GM12878 (cell line): ENCODE results near the gene GALC. TPM values are rescaled to one million over a fixed set of nuclear protein-coding genes. Genes with fewer than 3 reads are reported as not detected.

ENCODE experiments used
- ATAC-seq: fragments of 200-7000 bp; cut with Tn5 transposase; 3 replicates; pipeline ENCODE4 v1.9.1; 2020; ENCODE audit warnings: mild to moderate bottlenecking, moderate library complexity
- BruUV-seq: library from RNA; stranded (reverse); fragments of 400-500 nt; replicated peaks from 2 replicates; lab custom pipeline; 2021; lab: Mats Ljungman, UMichigan
- CTCF ChIA-PET: fragments of 300-600 bp; sonication (Branson Sonifier 250); formaldehyde crosslinking; extraction: SDS; loops from one replicate; lab custom pipeline; 2021; ENCODE audit warnings: inconsistent platforms; lab: Yijun Ruan, JAX
- POLR2A ChIA-PET: fragments of 350-600 bp; formaldehyde crosslinking; extraction: SDS; loops from one replicate; lab custom pipeline; 2021; ENCODE audit warnings: inconsistent platforms; lab: Charles Lee
- RAD21 ChIA-PET: fragments of 300-600 bp; sonication (Branson Sonifier 250); formaldehyde crosslinking; loops from one replicate; lab custom pipeline; 2023; ENCODE audit warnings: antibody characterized with exemption; ENCODE audit not compliant: unreplicated experiment; lab: Charles Lee
- SMC1A ChIA-PET: fragments of 300-600 bp; sonication (Branson Sonifier 250); formaldehyde crosslinking; loops from one replicate; lab custom pipeline; 2023; ENCODE audit not compliant: unreplicated experiment, uncharacterized antibody; lab: Charles Lee
- DNase-seq: peaks from one replicate; pipeline ENCODE4 v3.0.0-alpha.2; 2011; ENCODE audit warnings: low read depth, low spot score
- FAIRE-seq: peaks from 3 replicates; lab custom pipeline; 2011; peaks lifted over from hg19 to GRCh38; lab: Jason Lieb, UNC
- H2AFZ ChIP-seq: 2 replicates; pipeline ENCODE4 v1.6.0; 2011; ENCODE audit warnings: low read depth, low read length, control low read depth; ENCODE audit not compliant: control insufficient read depth
- H3K27ac ChIP-seq: 2 replicates; pipeline ENCODE4 v1.5.1; 2011; ENCODE audit warnings: control low read depth; ENCODE audit not compliant: control insufficient read depth, insufficient read depth
- H3K27me3 ChIP-seq, 2 experiments: replicated peaks in 1 of 2; 2 replicates each; pipeline versions ENCODE4 v1.6.0 to v1.6.1; 2011; ENCODE audit warnings: low read length in 1 of 2; ENCODE audit not compliant: control insufficient read depth in 2 of 2, insufficient read depth in 2 of 2
- H3K36me3 ChIP-seq, 2 experiments: 2 replicates each; pipeline ENCODE4 v1.5.1; 2011; ENCODE audit warnings: low read length in 1 of 2; ENCODE audit not compliant: control insufficient read depth in 2 of 2, insufficient read depth in 2 of 2
- H3K4me1 ChIP-seq: 2 replicates; pipeline ENCODE4 v1.6.1; 2011; ENCODE audit warnings: mild to moderate bottlenecking, low read length, moderate library complexity, mixed read lengths; ENCODE audit not compliant: control insufficient read depth, insufficient read depth
- H3K4me2 ChIP-seq: 2 replicates; pipeline ENCODE4 v1.6.0; 2011; ENCODE audit warnings: control low read depth; ENCODE audit not compliant: control insufficient read depth, insufficient read depth
- H3K4me3 ChIP-seq: fragments of 200-600 bp; sonication (generic); 2 replicates; pipeline ENCODE4 v1.5.1; 2016
- H3K79me2 ChIP-seq: 2 replicates; pipeline ENCODE4 v1.6.0; 2011; ENCODE audit warnings: low read length; ENCODE audit not compliant: control insufficient read depth, insufficient read depth
- H3K9ac ChIP-seq: 2 replicates; pipeline ENCODE4 v1.8.0; 2011; ENCODE audit warnings: low read length, control low read depth, mixed read lengths; ENCODE audit not compliant: control insufficient read depth, insufficient read depth
- H3K9me3 ChIP-seq: replicated peaks from 3 replicates; pipeline ENCODE4 v1.5.1; 2011; ENCODE audit warnings: mild to moderate bottlenecking, low read length; ENCODE audit not compliant: control insufficient read depth, insufficient read depth
- H4K20me1 ChIP-seq: 2 replicates; pipeline ENCODE4 v1.6.0; 2011; ENCODE audit not compliant: control insufficient read depth, insufficient read depth
- BHLHE40 ChIP-seq, 2 experiments: fragments of 450-650 bp in 1 of 2; IDR thresholded peaks; 2 replicates each; pipeline ENCODE4 v1.6.1; 2011 to 2017; ENCODE audit warnings: low read depth in 2 of 2, borderline replicate concordance in 1 of 2, improper control_type of control experiment in 1 of 2, low read length in 1 of 2, mild to moderate bottlenecking in 1 of 2
- CREM ChIP-seq: IDR thresholded peaks from 2 replicates; pipeline ENCODE4 v1.6.1; 2014; ENCODE audit warnings: antibody characterized with exemption, low read depth
- DPF2 ChIP-seq: fragments of 450-650 bp; IDR thresholded peaks from 2 replicates; pipeline ENCODE4 v1.6.1; 2017; ENCODE audit warnings: mild to moderate bottlenecking
- FOS ChIP-seq: IDR thresholded peaks from 3 replicates; pipeline ENCODE4 v1.6.1; 2011; ENCODE audit warnings: borderline replicate concordance; ENCODE audit not compliant: insufficient read length; ENCODE audit errors: extremely low read depth
- FOXK2 ChIP-seq: fragments of 450-650 bp; IDR thresholded peaks from 2 replicates; pipeline ENCODE4 v1.6.1; 2017; ENCODE audit warnings: mild to moderate bottlenecking, moderate library complexity
- GABPA ChIP-seq: IDR thresholded peaks from 2 replicates; pipeline ENCODE4 v1.6.1; 2014; ENCODE audit warnings: antibody characterized with exemption, low read depth, mild to moderate bottlenecking, inconsistent platforms
- HDGF ChIP-seq: fragments of 450-650 bp; IDR thresholded peaks from 2 replicates; pipeline ENCODE4 v1.6.1; 2016; ENCODE audit warnings: antibody characterized with exemption
- MLLT1 ChIP-seq: fragments of 450-650 bp; IDR thresholded peaks from 2 replicates; pipeline ENCODE4 v1.6.1; 2016; ENCODE audit warnings: mild to moderate bottlenecking
- NBN ChIP-seq: fragments of 450-650 bp; IDR thresholded peaks from 2 replicates; pipeline ENCODE4 v1.6.1; 2016
- PRDM15 ChIP-seq: fragments of 450-650 bp; formaldehyde crosslinking; IDR thresholded peaks from 2 replicates; pipeline ENCODE4 v1.4.0; 2020; ENCODE audit warnings: mild to moderate bottlenecking, moderate library complexity
- RBBP5 ChIP-seq: fragments of 200-600 bp; sonication (generic); conservative IDR thresholded peaks from 2 replicates; pipeline ENCODE4 v1.6.1; 2016
- SKIL ChIP-seq: fragments of 450-650 bp; IDR thresholded peaks from 2 replicates; pipeline ENCODE4 v1.6.1; 2017; ENCODE audit warnings: mild to moderate bottlenecking, low read depth, inconsistent platforms; ENCODE audit not compliant: poor library complexity, severe bottlenecking
- WRNIP1 ChIP-seq: IDR thresholded peaks from 2 replicates; pipeline ENCODE4 v1.6.1; 2011; ENCODE audit warnings: low read depth, low read length, improper control_type of control experiment, borderline replicate concordance
- YBX1 ChIP-seq: fragments of 450-650 bp; IDR thresholded peaks from 2 replicates; pipeline ENCODE4 v1.6.1; 2016; ENCODE audit warnings: antibody characterized with exemption
- ZNF207 ChIP-seq: fragments of 450-650 bp; IDR thresholded peaks from 2 replicates; pipeline ENCODE4 v1.6.1; 2014; ENCODE audit warnings: antibody characterized with exemption, mild to moderate bottlenecking, borderline replicate concordance
- ZNF217 ChIP-seq: fragments of 450-650 bp; IDR thresholded peaks from 2 replicates; pipeline ENCODE4 v1.6.1; 2017; ENCODE audit warnings: antibody characterized with exemption, mild to moderate bottlenecking
- ZZZ3 ChIP-seq: IDR thresholded peaks from 2 replicates; pipeline ENCODE4 v1.6.1; 2011; ENCODE audit warnings: low read depth; ENCODE audit not compliant: control insufficient read depth, insufficient read length
- WGBS: methylation state at CpG from one replicate; pipeline ENCODE4 v1.1.6; 2016; ENCODE audit warnings: low lambda C conversion rate; ENCODE audit not compliant: insufficient replicate concordance, insufficient coverage; ENCODE audit errors: missing lambda C conversion rate; 5-methylcytosine and 5-hydroxymethylcytosine counted together
- in situ Hi-C: fragments of 300-500 bp; cut with MboI; formaldehyde crosslinking; loops from 9 replicates; pipeline ENCODE4 v1.14.3; 2018; ENCODE audit warnings: mixed read lengths
- intact Hi-C: fragments of 100-400 bp; cut with micrococcal nuclease; formaldehyde crosslinking; loops from one replicate; pipeline ENCODE4 v1.14.2; 2022; ENCODE audit not compliant: unreplicated experiment
- polyA plus RNA-seq, 11 experiments: library from polyadenylated mRNA; depleted of rRNA in 4 of 11; unstranded in 6 of 11; stranded (reverse) in 5 of 11; fragments of >200 nt; fragmentation: Nextera tagmentation in 4 of 11; fragmentation: Illumina TruSeq in 1 of 11; extraction: Ambion mirVana in 4 of 11; extraction: Trizol in 1 of 11; gene quantifications; 1 replicate in 1 of 11; 2 replicates in 10 of 11; pipeline versions ENCODE4 v1.2.1 to v1.2.3, GENCODE V29; 2011 to 2016; ENCODE audit warnings: inconsistent platforms in 2 of 11, missing spikeins in 2 of 11, low read depth in 1 of 11
- total RNA-seq, 4 experiments: library from RNA; depleted of rRNA in 3 of 4; stranded (reverse); fragments of >200 nt in 3 of 4; fragmentation: Illumina TruSeq in 1 of 4; extraction: Trizol in 1 of 4; gene quantifications; 2 replicates each; pipeline versions ENCODE4 v1.2.1 to v1.2.3, GENCODE V29; 2013 to 2021

Gene GALC
- total and polyA plus RNA-seq, 10 of the 15 experiments (the other 5 are each of a cell fraction or from before 2014, with no cell fraction given) = 1.3 to 14.0 (median 4.5) TPM

GRCh38 chr14:87994974-87995373 is 2.0 kb upstream of the GALC start:
- Histone ChIP-seq H3K36me3 (no peaks in the 10 kb centered on the region), H3K4me3 (peak overlapping the region; percentile 14; the same call in 1 of the 2 replicates), H3K9ac (no peak overlapping the region; the same call in 1 of the 2 replicates), H3K4me1 (peaks cover 26% of the 10 kb centered on the region), H3K27me3 (no peaks in the 10 kb centered on the region), H3K79me2 (no peaks in the 10 kb centered on the region), H3K27ac (peak overlapping the region; percentile 78), H3K4me2 (peak overlapping the region; percentile 63), H2AFZ (peak overlapping the region; percentile 47), H4K20me1 (no peaks in the 10 kb centered on the region), H3K9me3 (no peaks in the 10 kb centered on the region; the same call in 1 of the 3 replicates)
- CTCF ChIA-PET = interaction anchor here (0.6 to 3.5 kb wide), 13 partner anchors 8 to 227 kb away, joined by 3 to 22 read pairs (median 5); partner anchors contain the start of gene GPR65
- peak; percentile 65 for ATAC-seq
- BruUV-seq = no TSS peak
- intact Hi-C loops (loop anchor here (1.0 to 10.0 kb wide), 2 partner anchors 10 to 1960 kb away; partner anchors contain the start of genes EFCAB11, GPR65 and TDP1), in situ Hi-C loops (no loop called here)
- FAIRE-seq = peak; percentile 47
- POLR2A ChIA-PET = interaction anchor here (0.5 to 5.4 kb wide), 7 partner anchors 10 to 686 kb away, joined by 3 to 122 read pairs (median 4); partner anchors contain the start of gene GPR65
- SMC1A ChIA-PET = interaction anchor here (0.7 to 5.4 kb wide), 12 partner anchors 11 to 50 kb away, joined by 3 to 158 read pairs (median 3); partner anchors contain the start of gene GPR65
- RAD21 ChIA-PET = interaction anchor here (1.0 to 5.4 kb wide), 7 partner anchors 10 to 50 kb away, joined by 3 to 107 read pairs (median 9); partner anchors contain the start of gene GPR65
- peak; percentile 83 for DNase-seq
- 1% methylated on average over 6 of the region's 6 CpGs for WGBS
- TF ChIP-seq ZNF217 (no peak), WRNIP1 (no peak), FOXK2 (no peak), GABPA (peak; percentile 62), DPF2 (peak; percentile 71; the same call in 1 of the 2 replicates), YBX1 (no peak), FOS (no peak), MLLT1 (peak; percentile 80), ZZZ3 (no peak), SKIL (peak; percentile 63), CREM (peak; percentile 98), BHLHE40 (IDR thresholded peaks at IDR 0.05; ENCODE audit: borderline replicate concordance in 1 of 2, low read depth in 2 of 2, low read length in 1 of 2) (peak; percentile 35 to 74; a peak in 2 of 4 replicates), NBN (peak; percentile 92; the same call in 1 of the 2 replicates), RBBP5 (no peak), PRDM15 (CRISPR knock-in tag) (no peak), ZNF207 (no peak; the same call in 1 of the 2 replicates), HDGF (no peak)
